H54 (cell line): ENCODE results near the gene CRHR1.

Experiments
- DNase-seq: peaks from one replicate; pipeline ENCODE4 v3.0.0; 2011; ENCODE audit warnings: low spot score, mixed read lengths; ENCODE audit not compliant: insufficient read length
- FAIRE-seq: peaks from 3 replicates; lab custom pipeline; 2011; peaks lifted over from hg19 to GRCh38; lab: Jason Lieb, UNC
- POLR2A ChIP-seq: IDR thresholded peaks from 2 replicates; pipeline ENCODE4 v1.6.1; 2011; ENCODE audit warnings: low read depth, mild to moderate bottlenecking, low read length

The CRHR1 gene

DNA sequence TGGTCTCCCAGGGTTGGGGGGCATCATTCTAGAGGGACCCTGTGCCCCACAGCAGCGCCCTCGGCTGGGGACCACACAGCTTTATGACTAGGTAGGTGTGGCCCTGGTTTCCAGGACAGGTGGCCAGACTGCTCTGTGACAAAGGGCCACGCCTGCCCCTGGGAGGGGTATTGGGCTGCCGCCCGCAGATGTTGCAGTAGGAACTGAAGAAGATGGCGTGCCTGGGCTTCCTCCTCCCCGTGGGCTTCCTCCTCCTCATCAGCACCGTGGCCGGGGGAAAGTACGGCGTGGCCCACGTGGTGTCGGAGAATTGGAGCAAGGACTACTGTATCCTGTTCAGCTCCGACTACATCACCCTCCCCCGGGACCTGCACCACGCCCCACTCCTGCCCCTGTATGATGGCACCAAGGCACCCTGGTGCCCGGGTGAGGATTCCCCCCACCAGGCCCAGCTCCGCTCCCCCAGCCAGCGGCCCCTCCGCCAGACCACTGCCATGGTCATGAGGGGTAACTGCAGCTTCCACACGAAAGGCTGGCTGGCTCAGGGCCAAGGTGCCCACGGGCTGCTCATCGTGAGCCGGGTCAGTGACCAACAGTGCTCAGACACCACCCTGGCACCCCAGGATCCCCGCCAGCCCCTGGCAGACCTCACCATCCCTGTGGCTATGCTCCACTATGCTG, 60.7 kb downstream of the CRHR1 start, which contains the start of gene SPPL2C:
TSS of gene SPPL2C (plus strand) at position 187 of the 681 bp plus-strand sequence. CDS start at position 213, 26 bp downstream.
- DNase-seq, result no peak
- no peak for TF ChIP-seq POLR2A
- FAIRE-seq, result no peak

DNA sequence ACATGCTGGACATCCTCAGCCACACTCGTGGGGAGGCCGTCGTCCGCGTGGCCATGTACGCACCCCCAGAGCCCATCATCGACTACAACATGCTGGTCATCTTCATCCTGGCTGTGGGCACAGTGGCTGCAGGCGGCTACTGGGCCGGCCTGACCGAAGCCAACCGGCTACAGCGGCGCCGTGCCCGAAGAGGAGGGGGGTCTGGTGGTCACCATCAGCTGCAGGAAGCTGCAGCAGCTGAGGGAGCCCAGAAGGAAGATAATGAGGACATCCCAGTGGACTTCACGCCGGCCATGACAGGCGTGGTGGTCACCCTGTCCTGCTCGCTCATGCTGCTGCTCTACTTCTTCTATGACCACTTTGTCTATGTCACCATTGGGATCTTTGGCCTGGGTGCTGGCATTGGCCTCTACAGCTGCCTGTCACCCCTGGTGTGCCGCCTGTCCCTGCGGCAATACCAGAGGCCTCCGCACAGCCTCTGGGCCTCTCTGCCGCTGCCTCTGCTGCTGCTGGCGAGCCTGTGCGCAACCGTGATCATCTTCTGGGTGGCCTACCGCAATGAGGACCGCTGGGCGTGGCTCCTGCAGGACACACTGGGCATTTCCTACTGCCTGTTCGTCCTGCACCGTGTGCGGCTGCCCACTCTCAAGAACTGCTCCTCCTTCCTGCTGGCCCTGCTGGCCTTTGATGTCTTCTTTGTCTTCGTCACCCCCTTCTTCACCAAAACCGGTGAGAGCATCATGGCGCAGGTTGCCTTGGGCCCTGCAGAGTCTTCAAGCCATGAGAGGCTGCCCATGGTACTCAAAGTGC, 61.5 kb downstream of the CRHR1 start:
- FAIRE-seq, result no peak
- no peak for DNase-seq
- TF ChIP-seq POLR2A, result no peak

DNA sequence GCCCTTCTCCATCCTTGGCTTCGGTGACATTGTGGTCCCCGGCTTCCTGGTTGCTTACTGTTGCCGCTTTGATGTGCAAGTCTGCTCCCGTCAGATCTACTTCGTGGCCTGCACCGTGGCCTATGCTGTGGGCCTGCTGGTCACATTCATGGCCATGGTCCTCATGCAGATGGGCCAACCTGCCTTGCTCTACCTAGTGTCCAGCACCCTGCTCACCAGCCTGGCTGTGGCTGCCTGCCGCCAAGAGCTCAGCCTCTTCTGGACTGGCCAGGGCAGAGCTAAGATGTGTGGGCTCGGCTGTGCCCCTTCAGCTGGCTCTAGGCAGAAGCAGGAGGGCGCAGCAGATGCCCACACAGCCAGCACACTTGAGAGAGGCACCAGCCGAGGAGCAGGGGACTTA, 62.1 kb downstream of the CRHR1 start:
- TF ChIP-seq POLR2A, result no peak
- no peak for DNase-seq
- no peak for FAIRE-seq

DNA sequence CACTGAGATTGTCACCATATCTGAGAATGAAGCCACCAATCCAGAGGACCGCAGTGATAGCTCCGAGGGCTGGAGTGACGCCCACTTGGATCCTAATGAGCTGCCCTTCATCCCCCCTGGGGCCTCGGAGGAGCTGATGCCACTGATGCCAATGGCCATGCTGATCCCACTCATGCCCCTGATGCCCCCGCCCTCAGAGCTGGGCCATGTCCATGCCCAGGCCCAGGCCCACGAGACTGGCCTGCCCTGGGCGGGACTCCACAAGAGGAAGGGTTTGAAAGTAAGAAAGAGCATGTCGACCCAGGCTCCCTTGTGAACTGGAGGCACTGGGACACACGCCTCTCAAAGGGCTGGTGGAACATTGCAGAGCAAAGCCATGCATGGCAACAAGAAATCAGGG, 62.5 kb downstream of the CRHR1 start:
- FAIRE-seq (no peak), DNase-seq (no peak)
- TF ChIP-seq POLR2A, result no peak

- TF ChIP-seq POLR2A, result no peak
- DNase-seq (no peak), FAIRE-seq (no peak)
These were observed 63.0 kb downstream of the CRHR1 start for GRCh38 chr17:45847101-45847500.

- FAIRE-seq (no peak), DNase-seq (no peak)
- TF ChIP-seq POLR2A, result no peak
These were observed 63.6 kb downstream of the CRHR1 start for GRCh38 chr17:45847747-45848146.

GRCh38 chr17:45848405-45848804, 64.3 kb downstream of the CRHR1 start:
- no peak for TF ChIP-seq POLR2A
- DNase-seq, result no peak
- FAIRE-seq, result no peak

- DNase-seq (no peak), FAIRE-seq (no peak)
- no peak for TF ChIP-seq POLR2A
These were observed 64.9 kb downstream of the CRHR1 start for GRCh38 chr17:45848868-45849535.

GRCh38 chr17:45849536-45849990, 65.4 kb downstream of the CRHR1 start:
- no peak for TF ChIP-seq POLR2A
- no peak for FAIRE-seq
- no peak for DNase-seq

DNA sequence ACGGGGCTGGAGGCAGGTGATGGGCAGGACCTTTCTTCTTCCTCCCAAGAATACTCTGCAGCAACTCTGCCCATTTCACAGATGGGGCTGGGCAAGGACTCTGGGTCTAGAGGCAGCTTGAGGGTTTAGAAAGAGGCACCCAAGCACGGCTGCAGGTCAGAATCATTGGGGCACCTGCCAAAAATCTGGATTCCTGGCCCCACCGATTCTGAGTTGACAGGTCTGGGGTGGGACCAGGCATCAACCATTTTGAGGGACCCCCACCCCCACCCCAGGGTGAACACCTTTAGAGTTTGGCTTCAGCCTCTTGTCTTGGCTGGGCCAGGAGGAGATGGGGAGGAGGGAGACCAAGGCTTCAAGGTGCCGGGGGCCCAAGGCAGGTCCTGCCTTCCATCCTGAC, 65.9 kb downstream of the CRHR1 start:
- no peak for FAIRE-seq
- TF ChIP-seq POLR2A, result no peak
- no peak for DNase-seq

- DNase-seq (no peak), FAIRE-seq (no peak)
- no peak for TF ChIP-seq POLR2A
These were observed 66.3 kb downstream of the CRHR1 start for GRCh38 chr17:45850468-45850867.

GRCh38 chr17:45851022-45851421, 66.9 kb downstream of the CRHR1 start:
- no peak for FAIRE-seq

GRCh38 chr17:45851464-45851863, 67.3 kb downstream of the CRHR1 start:
- FAIRE-seq, result no peak
- no peak for DNase-seq
- no peak for TF ChIP-seq POLR2A

More at GRCh38 chr17:45851022-45851421, 66.9 kb downstream of the CRHR1 start:
- TF ChIP-seq POLR2A, result no peak
- no peak for DNase-seq

GRCh38 chr17:45851873-45852272, 67.8 kb downstream of the CRHR1 start:
- TF ChIP-seq POLR2A, result no peak
- FAIRE-seq (no peak), DNase-seq (no peak)
